Sigmoid colon (tissue), 7 donors: Measurements from ENCODE around the gene RAB7B. TPM values are rescaled to one million over a fixed set of nuclear protein-coding genes. Genes with fewer than 3 reads are reported as not detected.

ENCODE experiments used
- DNase-seq: peaks from one replicate; pipeline ENCODE4 v3.0.0-alpha.2; 2019
- H3K27ac ChIP-seq, 4 donors: fragments of 200-600 bp; sonication (generic); one replicate each; pipeline ENCODE4 v1.5.1; 2016 to 2019; ENCODE audit warnings: mild to moderate bottlenecking in 1 of 4
- H3K27me3 ChIP-seq, 3 donors: fragments of 200-600 bp; sonication (generic); one replicate each; pipeline ENCODE4 v1.5.1; 2019; ENCODE audit warnings: mild to moderate bottlenecking in 1 of 3
- H3K36me3 ChIP-seq, 4 donors: fragments of 200-600 bp; sonication (generic); one replicate each; pipeline ENCODE4 v1.5.1; 2016 to 2019
- H3K4me1 ChIP-seq, 4 donors: fragments of 200-600 bp; sonication (generic); one replicate each; pipeline ENCODE4 v1.5.1; 2017 to 2019
- H3K4me3 ChIP-seq, 4 donors: fragments of 200-600 bp; sonication (generic); one replicate each; pipeline ENCODE4 v1.5.1; 2017 to 2019; ENCODE audit warnings: mild to moderate bottlenecking in 2 of 4, moderate library complexity in 1 of 4
- H3K9me3 ChIP-seq, 4 donors: fragments of 200-600 bp in 3 of 4; sonication (generic) in 3 of 4; one replicate each; pipeline versions ENCODE4 v1.5.1 to v1.6.1; 2013 to 2019
- CTCF ChIP-seq, 4 experiments: fragments of 450-650 bp in 3 of 4; fragments of 200-600 bp in 1 of 4; IDR thresholded peaks; one replicate each; pipeline ENCODE4 v1.5.1; 2016 to 2019; ENCODE audit warnings: antibody characterized with exemption in 4 of 4, mild to moderate bottlenecking in 3 of 4, moderate library complexity in 2 of 4
- EP300 ChIP-seq, 4 donors: sonication (generic); formaldehyde crosslinking; IDR thresholded peaks; one replicate each; pipeline ENCODE4 v1.6.1; 2017; ENCODE audit warnings: antibody characterized with exemption in 4 of 4
- POLR2A ChIP-seq, 2 donors: fragments of 450-650 bp; IDR thresholded peaks; one replicate each; pipeline ENCODE4 v1.6.1; 2016; ENCODE audit warnings: antibody characterized with exemption in 2 of 2, mild to moderate bottlenecking in 2 of 2, moderate library complexity in 2 of 2
- POLR2AphosphoS5 ChIP-seq, 4 donors: sonication (generic); formaldehyde crosslinking; IDR thresholded peaks; one replicate each; pipeline ENCODE4 v1.6.1; 2017; ENCODE audit warnings: antibody characterized with exemption in 4 of 4
- WGBS, 2 donors: extraction: QIAGEN DNeasy Blood & Tissue Kit; methylation state at CpG; one replicate each; pipeline ENCODE4 v1.1.7; 2013; 5-methylcytosine and 5-hydroxymethylcytosine counted together
- intact Hi-C: fragments of 100-400 bp; cut with DNase I; formaldehyde crosslinking; loops from one replicate; pipeline ENCODE4 v1.15.1; 2023
- polyA plus RNA-seq, 3 donors: library from polyadenylated mRNA; stranded (reverse); fragments of 200-250 nt; gene quantifications; one replicate each; pipeline ENCODE4 v1.2.3, GENCODE V29; 2013
- total RNA-seq, 4 donors: library from RNA; depleted of rRNA; stranded (reverse); fragments of >200 nt; gene quantifications; one replicate each; pipeline ENCODE4 v1.1.0, GENCODE V29; 2016
- donor health status: healthy with polysubstance abuse.
- donor health status: Bipolar disorder and iron deficiency.
- donor health status: healthy.

Gene RAB7B
- total and polyA plus RNA-seq, 7 donors, result 0.27 to 5.3 (median 1.8) TPM

DNA sequence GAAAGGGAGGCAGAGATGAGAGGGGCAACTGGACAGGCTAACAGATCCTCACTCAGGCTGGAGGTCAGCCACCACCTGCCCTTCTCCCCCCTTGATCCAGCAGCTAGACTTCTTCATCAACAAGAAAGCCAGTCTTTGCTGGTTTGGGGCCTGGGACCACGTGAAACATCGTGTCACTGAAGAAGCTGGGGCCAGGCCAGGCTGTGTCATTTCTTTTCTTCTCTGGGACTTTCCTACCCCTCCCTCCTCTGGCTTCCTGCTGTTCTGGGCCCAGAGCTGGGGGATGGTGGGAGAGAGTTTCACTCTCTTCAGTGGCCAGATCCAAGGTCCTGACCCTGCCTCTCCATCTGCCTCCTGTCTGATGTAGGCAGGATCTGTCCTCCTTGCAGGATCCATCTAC, 41.8 kb downstream of the RAB7B start:
- intact Hi-C loops, result no loop called here
- 26 to 51% methylated on average over 2 of the region's 2 CpGs for WGBS, 2 donors
- Histone ChIP-seq H3K4me1 (no peaks in the 10 kb centered on the region), H3K27me3 (peaks cover 0 to 12% (median 0%) of the 10 kb centered on the region in 3 donors), H3K27ac (no peak overlapping the region), H3K9me3 (no peaks in the 10 kb centered on the region), H3K36me3 (no peaks in the 10 kb centered on the region), H3K4me3 (no peak overlapping the region)
- TF ChIP-seq CTCF (IDR thresholded peaks at IDR 0.05) (no peak), POLR2A (IDR thresholded peaks at IDR 0.05) (no peak), POLR2AphosphoS5 (IDR thresholded peaks at IDR 0.05) (no peak), EP300 (IDR thresholded peaks at IDR 0.05) (no peak)
- DNase-seq, result no peak

GRCh38 chr1:205959789-205960188, 43.4 kb downstream of the RAB7B start:
- peaks cover 0 to 16% (median 0%) of the 10 kb centered on the region in 3 donors for H3K27me3 ChIP-seq
- intact Hi-C loops, result no loop called here
- no peaks in the 10 kb centered on the region for H3K4me1 ChIP-seq
- no peak for TF ChIP-seq POLR2AphosphoS5 (IDR thresholded peaks at IDR 0.05)
- TF ChIP-seq CTCF (IDR thresholded peaks at IDR 0.05), result no peak
- TF ChIP-seq POLR2A (IDR thresholded peaks at IDR 0.05), result no peak
- no peak for TF ChIP-seq EP300 (IDR thresholded peaks at IDR 0.05)
- no peak overlapping the region for H3K27ac ChIP-seq
- no peaks in the 10 kb centered on the region for H3K36me3 ChIP-seq
- H3K9me3 ChIP-seq, result no peaks in the 10 kb centered on the region
- H3K4me3 ChIP-seq, result no peak overlapping the region
- no peak for DNase-seq
- 67 to 80% methylated on average over 4 of the region's 4 CpGs for WGBS, 2 donors

DNA sequence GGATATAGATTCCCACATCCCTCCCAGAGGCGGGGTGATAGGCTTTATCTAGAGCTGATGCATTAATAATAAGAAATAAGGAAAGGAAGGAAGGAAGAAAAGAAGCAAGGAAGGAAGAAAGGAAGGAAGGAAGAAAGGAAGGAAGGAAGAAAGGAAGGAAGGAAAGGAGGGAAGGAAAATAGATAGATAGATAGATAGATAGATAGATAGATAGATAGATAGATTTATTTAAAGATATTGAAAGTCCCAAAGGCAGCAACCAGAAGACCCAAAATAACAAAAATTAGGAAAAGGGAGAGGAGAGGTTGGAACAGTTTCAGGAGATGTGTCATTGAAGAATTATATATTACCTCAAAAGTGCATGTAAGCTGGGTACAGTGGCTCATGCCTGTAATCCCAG, 47.7 kb downstream of the RAB7B start:
- Histone ChIP-seq H3K27ac (no peak overlapping the region), H3K27me3 (peaks cover 0 to 16% (median 0%) of the 10 kb centered on the region in 3 donors), H3K4me3 (no peak overlapping the region), H3K4me1 (no peaks in the 10 kb centered on the region), H3K9me3 (no peaks in the 10 kb centered on the region), H3K36me3 (no peaks in the 10 kb centered on the region)
- intact Hi-C loops, result no loop called here
- TF ChIP-seq EP300 (IDR thresholded peaks at IDR 0.05) (no peak), CTCF (IDR thresholded peaks at IDR 0.05) (no peak), POLR2AphosphoS5 (IDR thresholded peaks at IDR 0.05) (no peak), POLR2A (IDR thresholded peaks at IDR 0.05) (no peak)
- DNase-seq, result no peak
- WGBS, 2 donors, result 79 to 83% methylated on average over 1 of the region's 1 CpG

DNA sequence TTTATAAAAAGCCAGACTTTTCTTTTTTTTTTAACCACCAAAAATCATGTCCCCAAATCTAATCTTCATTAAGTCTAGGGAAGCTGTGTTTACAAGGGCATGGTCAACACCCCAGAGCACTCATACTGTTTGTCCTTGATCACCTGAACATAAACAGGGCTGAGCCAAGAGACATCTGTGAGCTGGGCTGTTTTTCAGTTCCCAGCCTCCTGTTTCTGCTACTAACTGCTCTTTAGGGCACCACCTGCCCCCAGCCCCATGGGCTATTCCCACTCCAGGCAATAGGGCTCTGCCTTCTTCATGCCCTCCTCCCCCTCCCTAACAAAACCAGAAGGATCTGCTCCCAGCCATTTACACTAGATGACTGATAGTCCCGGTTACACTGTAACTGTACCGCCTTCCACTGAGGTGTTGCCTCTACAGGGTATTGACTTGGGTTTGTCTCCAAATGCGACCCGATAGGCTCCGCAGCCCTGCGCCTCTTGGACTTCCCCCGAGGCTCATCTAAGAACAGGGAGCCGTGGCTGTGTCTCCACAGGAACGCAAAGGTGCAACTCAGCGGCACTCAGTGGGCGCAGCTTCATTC, 48.3 kb downstream of the RAB7B start:
- Histone ChIP-seq H3K36me3 (no peaks in the 10 kb centered on the region), H3K27me3 (peaks cover 0 to 16% (median 0%) of the 10 kb centered on the region in 3 donors), H3K4me1 (no peaks in the 10 kb centered on the region), H3K9me3 (no peaks in the 10 kb centered on the region), H3K27ac (no peak overlapping the region), H3K4me3 (no peak overlapping the region)
- DNase-seq, result no peak
- TF ChIP-seq POLR2AphosphoS5 (IDR thresholded peaks at IDR 0.05) (no peak), POLR2A (IDR thresholded peaks at IDR 0.05) (no peak), EP300 (IDR thresholded peaks at IDR 0.05) (no peak), CTCF (IDR thresholded peaks at IDR 0.05) (no peak)
- WGBS, 2 donors, result 69 to 78% methylated on average over 11 of the region's 11 CpGs
- intact Hi-C loops, result no loop called here

DNA sequence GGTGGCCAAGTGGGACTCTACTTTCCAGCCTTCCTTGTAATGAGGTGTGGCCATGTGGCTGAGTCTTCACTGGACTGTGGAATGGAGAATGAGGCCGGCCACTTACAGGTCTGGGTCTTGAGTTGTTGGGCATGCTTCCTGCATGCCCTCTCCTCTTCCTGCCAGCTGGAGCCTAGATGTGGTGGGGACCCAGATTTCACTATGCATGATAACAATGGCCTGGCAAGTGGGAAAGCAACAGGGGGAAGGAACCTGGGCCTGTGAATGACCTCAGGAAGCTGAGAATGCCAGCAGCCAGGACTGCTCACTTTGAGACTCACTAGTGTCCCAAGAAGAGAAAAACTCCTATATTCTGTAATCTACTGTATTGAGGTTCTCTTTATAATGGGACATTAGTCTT, 51.4 kb downstream of the RAB7B start:
- H3K27ac ChIP-seq, result no peak overlapping the region
- intact Hi-C loops, result no loop called here

More for the DNA sequence above, 51.4 kb downstream of the RAB7B start:
- DNase-seq, result no peak
- WGBS, 2 donors, result 88 to 96% methylated on average over 1 of the region's 1 CpG
- no peaks in the 10 kb centered on the region for H3K36me3 ChIP-seq
- no peaks in the 10 kb centered on the region for H3K4me1 ChIP-seq
- H3K4me3 ChIP-seq, result no peak overlapping the region
- no peaks in the 10 kb centered on the region for H3K9me3 ChIP-seq
- no peak for TF ChIP-seq CTCF (IDR thresholded peaks at IDR 0.05)
- TF ChIP-seq POLR2A (IDR thresholded peaks at IDR 0.05), result no peak
- no peak for TF ChIP-seq EP300 (IDR thresholded peaks at IDR 0.05)
- TF ChIP-seq POLR2AphosphoS5 (IDR thresholded peaks at IDR 0.05), result no peak
- H3K27me3 ChIP-seq, result peaks cover 0 to 8% (median 0%) of the 10 kb centered on the region in 3 donors
